ENCODE data around the gene SPATA9.

DNA sequence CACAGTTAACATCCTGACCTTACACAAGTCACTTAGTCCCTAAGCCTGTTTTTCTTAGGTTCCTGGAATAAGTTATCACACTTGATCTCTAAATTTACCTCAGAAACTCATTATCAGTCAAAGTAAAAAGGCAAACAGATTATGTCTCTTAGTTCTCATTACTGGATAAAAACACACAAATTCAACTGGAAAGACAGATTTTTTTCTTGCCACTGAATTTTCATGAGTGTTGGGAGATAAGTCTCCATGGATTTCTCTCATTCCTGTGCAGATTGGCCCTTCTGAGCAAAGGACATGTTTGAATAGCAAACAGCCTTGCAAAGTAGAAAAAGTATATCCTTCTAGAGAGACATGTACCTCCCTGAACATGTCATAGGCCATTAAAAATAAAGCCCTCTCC, 10.2 kb downstream of the SPATA9 start:
- no peak for TF ChIP-seq SIN3A (IDR thresholded peaks at IDR 0.05; ENCODE audit: borderline replicate concordance, insufficient read depth, low read depth, low read length)
- TF ChIP-seq, protein P1, sequence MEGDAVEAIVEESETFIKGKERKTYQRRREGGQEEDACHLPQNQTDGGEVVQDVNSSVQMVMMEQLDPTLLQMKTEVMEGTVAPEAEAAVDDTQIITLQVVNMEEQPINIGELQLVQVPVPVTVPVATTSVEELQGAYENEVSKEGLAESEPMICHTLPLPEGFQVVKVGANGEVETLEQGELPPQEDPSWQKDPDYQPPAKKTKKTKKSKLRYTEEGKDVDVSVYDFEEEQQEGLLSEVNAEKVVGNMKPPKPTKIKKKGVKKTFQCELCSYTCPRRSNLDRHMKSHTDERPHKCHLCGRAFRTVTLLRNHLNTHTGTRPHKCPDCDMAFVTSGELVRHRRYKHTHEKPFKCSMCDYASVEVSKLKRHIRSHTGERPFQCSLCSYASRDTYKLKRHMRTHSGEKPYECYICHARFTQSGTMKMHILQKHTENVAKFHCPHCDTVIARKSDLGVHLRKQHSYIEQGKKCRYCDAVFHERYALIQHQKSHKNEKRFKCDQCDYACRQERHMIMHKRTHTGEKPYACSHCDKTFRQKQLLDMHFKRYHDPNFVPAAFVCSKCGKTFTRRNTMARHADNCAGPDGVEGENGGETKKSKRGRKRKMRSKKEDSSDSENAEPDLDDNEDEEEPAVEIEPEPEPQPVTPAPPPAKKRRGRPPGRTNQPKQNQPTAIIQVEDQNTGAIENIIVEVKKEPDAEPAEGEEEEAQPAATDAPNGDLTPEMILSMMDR (IDR thresholded peaks at IDR 0.05): no peak
- TF ChIP-seq POLR2AphosphoS5 (IDR thresholded peaks at IDR 0.05; ENCODE audit: low read depth, low read length): no peak
